ENCODE measurements around the gene PAPPA. TPM values are rescaled to one million over a fixed set of nuclear protein-coding genes. Genes with fewer than 3 reads are reported as not detected.

The PAPPA gene
- total RNA-seq, 1 experiment from 2014 or later, result 0.05 TPM

DNA sequence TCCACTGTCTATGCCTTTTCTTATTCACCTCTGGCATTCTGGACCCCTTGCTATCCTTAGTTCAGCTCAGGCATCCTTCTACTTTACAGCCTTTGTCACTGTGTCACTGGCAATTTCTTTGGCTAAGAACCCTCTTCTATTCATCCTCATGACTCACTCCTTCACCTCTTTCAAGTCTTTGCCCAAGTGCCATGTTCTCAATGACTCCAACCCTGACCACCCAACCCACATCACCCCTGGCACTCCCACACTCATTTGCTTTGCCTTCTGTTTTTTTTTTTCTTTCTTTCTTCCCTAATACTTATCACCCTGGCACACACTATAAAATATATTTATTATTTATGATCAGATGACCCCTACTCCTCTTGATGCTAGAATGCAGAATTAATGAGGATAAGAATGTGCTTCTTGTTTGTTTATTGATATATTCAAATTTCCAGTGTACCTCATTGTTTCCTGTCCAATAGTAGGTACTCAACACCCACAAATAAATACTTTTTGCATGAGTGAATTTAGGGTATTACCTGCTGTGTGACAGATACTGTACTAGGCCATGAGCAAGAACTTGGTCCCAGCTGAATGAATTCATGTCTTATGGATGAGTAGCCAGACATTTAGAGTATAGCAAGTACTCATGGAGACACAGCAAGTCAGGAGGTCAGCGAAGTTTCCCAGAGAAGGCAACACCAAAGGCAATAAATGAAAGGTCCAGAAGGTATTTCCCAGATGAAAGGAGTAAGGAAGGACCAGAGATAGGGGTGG, 236.1 kb downstream of the PAPPA start:
- Histone ChIP-seq H4K20me1 (ENCODE audit: insufficient read depth) (no peaks in the 10 kb centered on the region), H3K79me2 (ENCODE audit: insufficient read depth, low read length) (no peaks in the 10 kb centered on the region), H3K27ac (ENCODE audit: low read depth, low read length) (no peak overlapping the region), H3K9me3 (ENCODE audit: control insufficient read depth in 1 of 2, insufficient read depth in 1 of 2, low read depth in 1 of 2, low read length in 2 of 2) (no peaks in the 10 kb centered on the region), H3K27me3 (ENCODE audit: insufficient read depth, low read length) (no peaks in the 10 kb centered on the region), H3K36me3 (ENCODE audit: control insufficient read depth in 1 of 2, insufficient read depth in 2 of 2, low read length in 2 of 2) (no peaks in the 10 kb centered on the region), H3K4me1 (ENCODE audit: control insufficient read depth in 1 of 2, insufficient read depth in 2 of 2, low read length in 2 of 2) (no peaks in the 10 kb centered on the region), H3K9ac (ENCODE audit: low read length) (no peak overlapping the region), H3K4me3 (replicated peaks in 1 of 2; ENCODE audit: low read depth in 1 of 2, low read length in 2 of 2) (no peak overlapping the region), H3K4me2 (ENCODE audit: low read length) (no peak overlapping the region), H2AFZ (ENCODE audit: low read depth, low read length, poor library complexity, severe bottlenecking) (no peak overlapping the region), H3K9me2 (ENCODE audit: insufficient read depth) (no peaks in the 10 kb centered on the region)
- no peak for DNase-seq (ENCODE audit: low read depth, low spot score)
- BruUV-seq (replicated peaks), result no TSS peak
- intact Hi-C loops (cut with micrococcal nuclease), result no loop called here
- ChIA-PET RAD21 (ENCODE audit: low non-redundant PET in 1 of 2, low total read pairs in 2 of 2, uncharacterized antibody in 2 of 2, unreplicated experiment in 2 of 2) (no interaction called here), CTCF (no interaction called here), POLR2A (no interaction called here)
- TF ChIP-seq, protein P1, sequence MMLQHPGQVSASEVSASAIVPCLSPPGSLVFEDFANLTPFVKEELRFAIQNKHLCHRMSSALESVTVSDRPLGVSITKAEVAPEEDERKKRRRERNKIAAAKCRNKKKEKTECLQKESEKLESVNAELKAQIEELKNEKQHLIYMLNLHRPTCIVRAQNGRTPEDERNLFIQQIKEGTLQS (IDR thresholded peaks at IDR 0.05), result no peak
- TF ChIP-seq EZH2phosphoT487 (IDR thresholded peaks at IDR 0.05; ENCODE audit: borderline replicate concordance) (no peak), CBX3 (IDR thresholded peaks at IDR 0.05; ENCODE audit: low read depth) (no peak), SIN3A (IDR thresholded peaks at IDR 0.05; ENCODE audit: low read depth) (no peak), CEBPB (IDR thresholded peaks at IDR 0.05; ENCODE audit: low read depth) (no peak), SP1 (IDR thresholded peaks at IDR 0.05; ENCODE audit: low read depth) (no peak), POLR2AphosphoS5 (IDR thresholded peaks at IDR 0.05; ENCODE audit: low read depth, low read length) (no peak), YY1 (IDR thresholded peaks at IDR 0.05; ENCODE audit: extremely low read depth, insufficient replicate concordance, low read depth, low read length) (no peak), JUND (IDR thresholded peaks at IDR 0.05) (no peak), EZH2 (IDR thresholded peaks at IDR 0.05) (no peak), EGR1 (IDR thresholded peaks at IDR 0.05; ENCODE audit: low read depth) (no peak), ZFX (IDR thresholded peaks at IDR 0.05) (no peak), CTCF (IDR thresholded peaks at IDR 0.05 in 2 of 3, conservative IDR thresholded peaks at IDR 0.05 in 1 of 3; ENCODE audit: borderline replicate concordance in 1 of 3, insufficient read depth in 1 of 3, low read depth in 2 of 3, low read length in 2 of 3) (no peak), ZBTB33 (IDR thresholded peaks at IDR 0.05; ENCODE audit: extremely low read depth, insufficient replicate concordance, low read length) (no peak), RAD21 (IDR thresholded peaks at IDR 0.05; ENCODE audit: low read depth) (no peak), FOSL1 (IDR thresholded peaks at IDR 0.05; ENCODE audit: low read depth) (no peak)
- TF ChIP-seq, protein P2, sequence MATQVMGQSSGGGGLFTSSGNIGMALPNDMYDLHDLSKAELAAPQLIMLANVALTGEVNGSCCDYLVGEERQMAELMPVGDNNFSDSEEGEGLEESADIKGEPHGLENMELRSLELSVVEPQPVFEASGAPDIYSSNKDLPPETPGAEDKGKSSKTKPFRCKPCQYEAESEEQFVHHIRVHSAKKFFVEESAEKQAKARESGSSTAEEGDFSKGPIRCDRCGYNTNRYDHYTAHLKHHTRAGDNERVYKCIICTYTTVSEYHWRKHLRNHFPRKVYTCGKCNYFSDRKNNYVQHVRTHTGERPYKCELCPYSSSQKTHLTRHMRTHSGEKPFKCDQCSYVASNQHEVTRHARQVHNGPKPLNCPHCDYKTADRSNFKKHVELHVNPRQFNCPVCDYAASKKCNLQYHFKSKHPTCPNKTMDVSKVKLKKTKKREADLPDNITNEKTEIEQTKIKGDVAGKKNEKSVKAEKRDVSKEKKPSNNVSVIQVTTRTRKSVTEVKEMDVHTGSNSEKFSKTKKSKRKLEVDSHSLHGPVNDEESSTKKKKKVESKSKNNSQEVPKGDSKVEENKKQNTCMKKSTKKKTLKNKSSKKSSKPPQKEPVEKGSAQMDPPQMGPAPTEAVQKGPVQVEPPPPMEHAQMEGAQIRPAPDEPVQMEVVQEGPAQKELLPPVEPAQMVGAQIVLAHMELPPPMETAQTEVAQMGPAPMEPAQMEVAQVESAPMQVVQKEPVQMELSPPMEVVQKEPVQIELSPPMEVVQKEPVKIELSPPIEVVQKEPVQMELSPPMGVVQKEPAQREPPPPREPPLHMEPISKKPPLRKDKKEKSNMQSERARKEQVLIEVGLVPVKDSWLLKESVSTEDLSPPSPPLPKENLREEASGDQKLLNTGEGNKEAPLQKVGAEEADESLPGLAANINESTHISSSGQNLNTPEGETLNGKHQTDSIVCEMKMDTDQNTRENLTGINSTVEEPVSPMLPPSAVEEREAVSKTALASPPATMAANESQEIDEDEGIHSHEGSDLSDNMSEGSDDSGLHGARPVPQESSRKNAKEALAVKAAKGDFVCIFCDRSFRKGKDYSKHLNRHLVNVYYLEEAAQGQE (IDR thresholded peaks at IDR 0.05; ENCODE audit: low read depth), result no peak
- no peak for ATAC-seq
